Measurements from ENCODE around the gene MYH14.

DNA sequence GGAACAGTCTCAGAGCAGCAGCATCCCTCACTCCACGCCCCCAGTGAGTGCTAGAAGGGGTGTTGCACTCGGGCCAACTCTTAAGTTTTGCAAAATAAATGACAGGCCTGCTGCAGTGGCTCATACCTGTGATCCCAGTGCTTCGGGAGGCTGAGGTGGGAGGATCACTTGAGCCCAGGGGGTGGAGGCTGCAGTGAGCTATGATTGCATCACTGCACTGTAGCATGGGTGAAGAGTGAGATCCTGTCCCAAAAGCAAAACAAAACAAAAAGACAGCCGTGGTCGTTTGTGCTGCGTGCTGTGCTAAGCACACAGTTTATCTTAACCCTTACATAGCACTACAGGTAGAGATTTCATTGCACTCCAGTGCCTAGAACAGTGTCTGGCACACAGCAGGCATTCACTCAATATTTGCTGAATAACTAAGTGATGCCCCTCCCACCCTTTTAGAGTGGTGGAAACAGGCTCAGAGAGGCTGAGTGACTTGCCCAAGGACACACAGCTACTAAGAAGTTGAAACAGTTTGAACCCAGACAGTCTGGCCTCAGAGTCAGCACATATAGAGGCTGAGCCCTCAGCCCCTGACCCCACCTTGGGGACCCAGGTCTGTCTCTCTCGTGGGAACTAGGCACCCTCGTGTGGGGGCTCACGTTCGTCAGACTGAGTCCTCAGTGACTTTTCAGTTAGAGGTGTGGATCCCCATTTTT, 107.5 kb downstream of the MYH14 start:
- TF ChIP-seq, protein P1, sequence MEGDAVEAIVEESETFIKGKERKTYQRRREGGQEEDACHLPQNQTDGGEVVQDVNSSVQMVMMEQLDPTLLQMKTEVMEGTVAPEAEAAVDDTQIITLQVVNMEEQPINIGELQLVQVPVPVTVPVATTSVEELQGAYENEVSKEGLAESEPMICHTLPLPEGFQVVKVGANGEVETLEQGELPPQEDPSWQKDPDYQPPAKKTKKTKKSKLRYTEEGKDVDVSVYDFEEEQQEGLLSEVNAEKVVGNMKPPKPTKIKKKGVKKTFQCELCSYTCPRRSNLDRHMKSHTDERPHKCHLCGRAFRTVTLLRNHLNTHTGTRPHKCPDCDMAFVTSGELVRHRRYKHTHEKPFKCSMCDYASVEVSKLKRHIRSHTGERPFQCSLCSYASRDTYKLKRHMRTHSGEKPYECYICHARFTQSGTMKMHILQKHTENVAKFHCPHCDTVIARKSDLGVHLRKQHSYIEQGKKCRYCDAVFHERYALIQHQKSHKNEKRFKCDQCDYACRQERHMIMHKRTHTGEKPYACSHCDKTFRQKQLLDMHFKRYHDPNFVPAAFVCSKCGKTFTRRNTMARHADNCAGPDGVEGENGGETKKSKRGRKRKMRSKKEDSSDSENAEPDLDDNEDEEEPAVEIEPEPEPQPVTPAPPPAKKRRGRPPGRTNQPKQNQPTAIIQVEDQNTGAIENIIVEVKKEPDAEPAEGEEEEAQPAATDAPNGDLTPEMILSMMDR (IDR thresholded peaks at IDR 0.05): no peak
- no peak for TF ChIP-seq POLR2A (IDR thresholded peaks at IDR 0.05)
